Stimulated activated CD4-positive, alpha-beta T cell treated with anti-CD3 and anti-CD28 coated beads, Interleukin-4, amount 100 ng/mL, for 1 hour (primary cell): ENCODE data around the gene GPR61.

Source experiments
- DNase-seq: peaks from one replicate; pipeline ENCODE4 v3.0.0-alpha.2; 2020

The GPR61 gene

GRCh38 chr1:109578947-109579443 is 39.3 kb downstream of the GPR61 start:
- DNase-seq, result no peak

- DNase-seq, result no peak
Observed at GRCh38 chr1:109579491-109579890, 39.8 kb downstream of the GPR61 start.

DNA sequence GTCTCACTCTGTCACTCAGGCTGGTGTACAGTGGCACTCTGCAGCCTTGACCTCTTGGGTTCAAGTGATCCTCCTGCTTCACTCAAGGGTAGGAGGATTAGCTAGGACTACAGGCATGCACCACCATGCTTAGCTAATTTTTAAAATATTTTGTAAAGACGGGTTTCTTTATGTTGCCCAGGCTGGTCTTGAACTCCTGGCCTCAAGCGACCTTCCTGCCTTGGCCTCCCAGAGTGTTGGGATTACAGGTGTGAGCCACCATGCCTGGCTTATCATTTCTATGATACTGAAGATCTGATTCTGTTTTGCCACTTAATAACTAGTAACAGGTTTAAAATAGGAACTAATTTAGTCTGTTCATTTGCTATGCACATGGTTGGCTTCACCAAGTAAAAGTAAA is 42.3 kb downstream of the GPR61 start:
- DNase-seq, result no peak

- no peak for DNase-seq
Observed at GRCh38 chr1:109584766-109585165, 45.1 kb downstream of the GPR61 start.

DNA sequence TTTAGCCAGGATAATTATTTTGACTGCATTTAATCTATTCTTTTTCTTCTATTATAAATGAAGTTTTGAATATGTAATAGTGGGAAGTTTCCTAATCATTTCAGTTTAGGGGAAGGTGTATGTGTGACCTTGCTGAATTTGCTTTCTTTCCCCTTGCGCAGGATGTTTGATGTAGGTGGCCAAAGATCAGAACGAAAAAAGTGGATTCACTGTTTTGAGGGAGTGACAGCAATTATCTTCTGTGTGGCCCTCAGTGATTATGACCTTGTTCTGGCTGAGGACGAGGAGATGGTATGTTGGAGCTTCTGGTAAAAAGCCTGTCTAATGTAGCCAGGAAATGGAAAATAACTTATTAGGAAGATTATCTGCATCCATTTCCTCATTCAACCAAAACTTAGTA is 46.4 kb downstream of the GPR61 start:
- no peak for DNase-seq

DNA sequence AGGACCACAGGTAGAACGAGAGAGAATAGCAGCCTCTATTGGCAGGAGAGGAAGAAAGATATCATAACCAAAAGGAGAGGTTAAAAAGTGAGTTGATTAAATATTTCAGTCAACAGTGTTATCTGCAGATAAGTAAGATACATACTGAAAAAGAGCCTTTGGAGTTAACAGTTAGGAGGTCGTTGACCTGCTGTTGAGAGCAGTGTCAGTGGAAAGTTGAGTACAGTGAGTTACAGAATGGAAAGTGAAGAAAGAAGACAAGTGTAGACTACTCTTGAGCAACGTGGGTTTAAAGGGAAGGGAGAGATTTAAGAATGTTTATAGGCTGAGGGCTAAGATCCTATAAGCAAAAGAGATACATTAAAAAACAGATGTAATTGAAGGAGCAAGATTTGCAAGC is 49.5 kb downstream of the GPR61 start:
- DNase-seq, result no peak

GRCh38 chr1:109589679-109590078 is 50.0 kb downstream of the GPR61 start:
- no peak for DNase-seq

GRCh38 chr1:109592916-109593315 is 53.2 kb downstream of the GPR61 start:
- DNase-seq, result no peak

GRCh38 chr1:109595531-109595930 is 55.9 kb downstream of the GPR61 start:
- no peak for DNase-seq
